GM23338 (cell line): ENCODE data around the gene LGALS3. TPM values are rescaled to one million over a fixed set of nuclear protein-coding genes. Genes with fewer than 3 reads are reported as not detected.

Source experiments
- ATAC-seq: fragments of 200-7000 bp; cut with Tn5 transposase; 3 replicates; pipeline ENCODE4 v1.9.1; 2020
- DNase-seq: peaks from one replicate; pipeline ENCODE4 v3.0.0-alpha.2; 2015; ENCODE audit warnings: low spot score
- H2AFZ ChIP-seq: fragments of 200-600 bp; sonication (generic); 2 replicates; pipeline ENCODE4 v1.8.0; 2016; ENCODE audit warnings: antibody characterized with exemption, mild to moderate bottlenecking, moderate library complexity
- H3F3A ChIP-seq: fragments of 200-600 bp; sonication (generic); replicated peaks from 2 replicates; pipeline ENCODE4 v1.8.0; 2017; ENCODE audit warnings: antibody characterized with exemption, mixed run types, low read depth
- H3K27ac ChIP-seq: fragments of 200-600 bp; sonication (generic); 2 replicates; pipeline ENCODE4 v1.6.1; 2016; ENCODE audit warnings: low read depth
- H3K27me3 ChIP-seq: fragments of 200-600 bp; sonication (generic); 2 replicates; pipeline ENCODE4 v1.8.0; 2016; ENCODE audit warnings: mild to moderate bottlenecking, mixed run types, moderate library complexity; ENCODE audit not compliant: insufficient read depth
- H3K36me3 ChIP-seq: fragments of 200-600 bp; sonication (generic); 2 replicates; pipeline ENCODE4 v1.8.0; 2016; ENCODE audit warnings: mild to moderate bottlenecking; ENCODE audit not compliant: insufficient read depth
- H3K4me1 ChIP-seq: fragments of 200-600 bp; sonication (generic); 2 replicates; pipeline ENCODE4 v1.8.0; 2016; ENCODE audit warnings: mild to moderate bottlenecking, moderate library complexity; ENCODE audit not compliant: insufficient read depth
- H3K4me2 ChIP-seq: fragments of 200-600 bp; sonication (generic); 2 replicates; pipeline ENCODE4 v1.7.1; 2017; ENCODE audit warnings: mixed run types
- H3K4me3 ChIP-seq: fragments of 200-600 bp; sonication (generic); 2 replicates; pipeline ENCODE4 v1.6.1; 2016; ENCODE audit warnings: mixed run types
- H3K79me2 ChIP-seq: fragments of 200-600 bp; sonication (generic); replicated peaks from 2 replicates; pipeline ENCODE4 v1.8.0; 2017; ENCODE audit warnings: mild to moderate bottlenecking; ENCODE audit not compliant: insufficient read depth
- H3K9me2 ChIP-seq: fragments of 200-600 bp; sonication (generic); 2 replicates; pipeline ENCODE4 v1.8.0; 2017; ENCODE audit not compliant: insufficient read depth
- H4K20me1 ChIP-seq: fragments of 200-600 bp; sonication (generic); replicated peaks from 2 replicates; pipeline ENCODE4 v1.8.0; 2017; ENCODE audit warnings: mild to moderate bottlenecking; ENCODE audit not compliant: insufficient read depth
- H3K27ac Mint-ChIP-seq: 2 replicates; pipeline ENCODE4 v1.8.0; 2020; ENCODE audit warnings: inconsistent platforms, mild to moderate bottlenecking, moderate library complexity, mixed read lengths
- H3K27me3 Mint-ChIP-seq: 3 replicates; pipeline ENCODE4 v1.8.0; 2022; ENCODE audit warnings: low read depth, mild to moderate bottlenecking, moderate library complexity, mixed read lengths, inconsistent platforms; ENCODE audit not compliant: insufficient read depth, poor library complexity
- H3K36me3 Mint-ChIP-seq: 3 replicates; pipeline ENCODE4 v1.8.0; 2021; ENCODE audit warnings: low read depth, mild to moderate bottlenecking, inconsistent platforms, moderate library complexity, mixed read lengths
- H3K4me1 Mint-ChIP-seq: 3 replicates; pipeline ENCODE4 v1.8.0; 2020; ENCODE audit warnings: mild to moderate bottlenecking, inconsistent platforms, mixed read lengths
- H3K4me3 Mint-ChIP-seq: 3 replicates; pipeline ENCODE4 v1.8.0; 2021; ENCODE audit warnings: moderate library complexity, mild to moderate bottlenecking, inconsistent platforms, mixed read lengths
- H3K9me3 Mint-ChIP-seq: 3 replicates; pipeline ENCODE4 v1.8.0; 2020; ENCODE audit warnings: moderate library complexity, mild to moderate bottlenecking, inconsistent platforms, mixed read lengths
- CREB1 ChIP-seq: fragments of 250-450 bp; sonication (Bioruptor Pico); IDR thresholded peaks from 2 replicates; pipeline ENCODE4 v1.5.0; 2020; ENCODE audit warnings: low read depth, mild to moderate bottlenecking, moderate library complexity
- CTCF ChIP-seq, 2 experiments: fragments of 200-600 bp in 1 of 2; sonication (generic) in 1 of 2; conservative IDR thresholded peaks; 2 replicates each; pipeline versions ENCODE4 v1.5.1 to v1.6.1; 2016 to 2017; ENCODE audit warnings: antibody characterized with exemption in 2 of 2, low read depth in 2 of 2, mild to moderate bottlenecking in 2 of 2, moderate library complexity in 1 of 2
- EZH2 ChIP-seq: fragments of 200-600 bp; sonication (generic); IDR thresholded peaks from one replicate; pipeline ENCODE4 v1.8.0; 2017; ENCODE audit warnings: antibody characterized with exemption, mild to moderate bottlenecking, low read depth; ENCODE audit not compliant: unreplicated experiment
- JUNB ChIP-seq: IDR thresholded peaks from one replicate; pipeline ENCODE4 v1.6.1; 2016; ENCODE audit warnings: antibody characterized with exemption; ENCODE audit not compliant: unreplicated experiment
- STAT1 ChIP-seq: IDR thresholded peaks from one replicate; pipeline ENCODE4 v1.6.1; 2016; ENCODE audit warnings: antibody characterized with exemption; ENCODE audit not compliant: unreplicated experiment
- ZNF331 ChIP-seq: fragments of 250-450 bp; sonication (Bioruptor Pico); IDR thresholded peaks from 2 replicates; pipeline ENCODE4 v1.5.0; 2020; ENCODE audit warnings: low read depth, mild to moderate bottlenecking, moderate library complexity
- polyA plus RNA-seq: library from polyadenylated mRNA; unstranded; fragments of >200 nt; fragmentation: Nextera tagmentation; extraction: Ambion mirVana; gene quantifications from 2 replicates; pipeline ENCODE4 v1.2.1, GENCODE V29; 2016
- total RNA-seq: library from RNA; depleted of rRNA; stranded (reverse); fragments of >200 nt; shearing (Covaris generic); gene quantifications from 2 replicates; pipeline ENCODE4 v1.2.3, GENCODE V29; 2014
- TF ChIP-seq, protein P1 (sequence below): fragments of 250-450 bp; sonication (Bioruptor Pico); IDR thresholded peaks from 2 replicates; pipeline ENCODE4 v1.5.0; 2020; ENCODE audit warnings: mild to moderate bottlenecking, moderate library complexity

Gene LGALS3
- total and polyA plus RNA-seq, 2 experiments from 2014 or later: 7.2 to 10.9 TPM

DNA sequence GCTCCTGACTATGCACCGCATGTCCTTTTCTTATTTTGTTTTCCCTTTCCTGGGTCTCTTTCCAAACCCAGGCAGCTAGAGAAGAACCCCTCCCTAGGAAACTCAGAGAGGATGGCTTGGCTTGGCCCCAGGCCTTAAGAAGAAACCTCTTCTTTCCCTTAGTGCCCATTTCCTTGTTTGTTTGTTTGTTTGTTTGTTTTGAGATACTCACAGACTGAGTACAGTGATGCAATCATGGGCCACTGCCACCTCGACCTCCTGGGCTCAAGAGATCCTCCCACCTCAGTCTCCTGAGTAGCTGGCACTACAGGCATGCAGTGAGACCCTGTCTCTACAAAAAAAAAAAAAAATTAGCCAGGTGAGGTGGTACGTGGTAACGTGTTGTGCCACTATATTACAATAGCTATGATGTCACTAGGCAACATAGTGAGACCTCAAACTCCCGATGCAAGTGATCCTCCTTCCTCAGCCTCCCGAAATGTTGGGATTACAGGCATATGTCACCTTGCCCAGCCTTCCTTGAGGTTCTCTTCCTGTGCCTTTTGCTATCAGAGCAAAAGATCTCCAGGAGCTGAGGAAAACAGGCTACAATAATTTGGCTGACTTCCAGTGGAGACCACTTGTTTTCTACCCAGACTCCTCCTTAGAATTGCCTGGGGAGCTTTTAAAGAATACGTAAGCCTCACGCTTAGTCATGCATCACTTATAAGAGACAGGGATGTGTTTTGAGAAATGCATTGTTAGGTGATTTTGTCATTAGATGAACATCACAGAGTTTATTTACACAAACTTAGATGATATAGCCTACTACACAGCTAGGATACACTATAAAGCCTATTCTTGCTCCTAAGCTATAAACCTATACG lies 34.5 kb upstream of the LGALS3 start:
- no peaks in the 10 kb centered on the region for H3K27me3 Mint-ChIP-seq
- Histone ChIP-seq H3K27ac (no peak overlapping the region), H3K36me3 (no peaks in the 10 kb centered on the region), H3K4me2 (no peak overlapping the region), H4K20me1 (no peaks in the 10 kb centered on the region), H3K79me2 (no peaks in the 10 kb centered on the region), H3F3A (no peaks in the 10 kb centered on the region), H2AFZ (peak overlapping the region; percentile 38; the same call in 1 of the 2 replicates), H3K9me2 (no peaks in the 10 kb centered on the region), H3K4me1 (no peaks in the 10 kb centered on the region), H3K4me3 (no peak overlapping the region), H3K27me3 (no peaks in the 10 kb centered on the region)
- H3K27ac Mint-ChIP-seq: no peak overlapping the region
- H3K4me1 Mint-ChIP-seq: peaks cover 4% of the 10 kb centered on the region; the same call in 2 of the 3 replicates
- ATAC-seq: no peak
- no peak overlapping the region for H3K4me3 Mint-ChIP-seq
- DNase-seq: no peak
- H3K36me3 Mint-ChIP-seq: no peaks in the 10 kb centered on the region
- no peaks in the 10 kb centered on the region for H3K9me3 Mint-ChIP-seq
- no peak for TF ChIP-seq EZH2
- TF ChIP-seq CTCF (conservative IDR thresholded peaks at IDR 0.05; ENCODE audit: low read depth in 2 of 2): no peak
- TF ChIP-seq ZNF331 (CRISPR knock-in tag): no peak

DNA sequence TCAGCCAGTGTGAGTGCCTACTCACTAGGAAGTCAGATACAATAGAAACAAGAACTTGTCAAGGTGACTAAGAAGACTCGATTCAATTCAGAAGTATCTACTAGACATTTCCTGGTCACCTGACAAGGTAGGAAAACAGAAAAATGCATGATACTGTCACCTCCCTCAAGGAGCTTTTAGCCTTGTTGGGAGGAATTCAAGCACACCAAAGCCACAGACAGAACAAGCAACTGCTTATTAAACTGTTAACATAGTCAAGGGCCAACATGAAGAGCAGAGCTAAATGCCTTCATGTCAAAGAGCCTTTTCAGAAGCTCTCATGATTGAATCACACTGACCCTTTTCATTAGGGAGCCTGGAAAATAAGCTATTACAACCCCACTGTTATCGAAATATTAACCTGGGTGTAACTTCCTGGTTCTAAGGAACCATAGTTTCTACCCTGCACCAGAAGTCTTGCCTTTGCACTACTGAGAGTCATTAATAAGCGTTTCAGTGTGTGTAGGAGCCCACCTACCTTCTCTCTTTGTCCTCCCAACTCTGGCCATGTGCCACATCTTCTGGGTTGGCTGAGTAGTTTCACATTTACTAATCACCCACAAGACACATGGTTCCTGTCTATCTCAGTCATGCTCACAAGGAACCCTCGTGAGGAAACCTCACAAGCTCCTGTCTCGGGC lies 31.0 kb upstream of the LGALS3 start:
- Histone ChIP-seq H3K36me3 (no peaks in the 10 kb centered on the region), H3K4me2 (no peak overlapping the region), H3K79me2 (no peaks in the 10 kb centered on the region), H3K9me2 (no peaks in the 10 kb centered on the region), H3K4me3 (no peak overlapping the region), H3F3A (no peaks in the 10 kb centered on the region), H4K20me1 (no peaks in the 10 kb centered on the region), H3K4me1 (peaks cover 7% of the 10 kb centered on the region; the same call in 1 of the 2 replicates), H3K27ac (no peak overlapping the region), H2AFZ (0 out of 2 replicates have a peak overlapping the region, but pooled peaks have one; percentile 8), H3K27me3 (no peaks in the 10 kb centered on the region)
- no peak for ATAC-seq
- Mint-ChIP-seq H3K27me3 (no peaks in the 10 kb centered on the region), H3K9me3 (no peaks in the 10 kb centered on the region), H3K36me3 (no peaks in the 10 kb centered on the region), H3K4me3 (no peak overlapping the region), H3K27ac (no peak overlapping the region), H3K4me1 (peaks cover 18% of the 10 kb centered on the region)
- no peak for DNase-seq
- TF ChIP-seq STAT1 (no peak), CREB1 (CRISPR knock-in tag) (no peak), ZNF331 (CRISPR knock-in tag) (no peak), JUNB (no peak)
- TF ChIP-seq, protein P1, sequence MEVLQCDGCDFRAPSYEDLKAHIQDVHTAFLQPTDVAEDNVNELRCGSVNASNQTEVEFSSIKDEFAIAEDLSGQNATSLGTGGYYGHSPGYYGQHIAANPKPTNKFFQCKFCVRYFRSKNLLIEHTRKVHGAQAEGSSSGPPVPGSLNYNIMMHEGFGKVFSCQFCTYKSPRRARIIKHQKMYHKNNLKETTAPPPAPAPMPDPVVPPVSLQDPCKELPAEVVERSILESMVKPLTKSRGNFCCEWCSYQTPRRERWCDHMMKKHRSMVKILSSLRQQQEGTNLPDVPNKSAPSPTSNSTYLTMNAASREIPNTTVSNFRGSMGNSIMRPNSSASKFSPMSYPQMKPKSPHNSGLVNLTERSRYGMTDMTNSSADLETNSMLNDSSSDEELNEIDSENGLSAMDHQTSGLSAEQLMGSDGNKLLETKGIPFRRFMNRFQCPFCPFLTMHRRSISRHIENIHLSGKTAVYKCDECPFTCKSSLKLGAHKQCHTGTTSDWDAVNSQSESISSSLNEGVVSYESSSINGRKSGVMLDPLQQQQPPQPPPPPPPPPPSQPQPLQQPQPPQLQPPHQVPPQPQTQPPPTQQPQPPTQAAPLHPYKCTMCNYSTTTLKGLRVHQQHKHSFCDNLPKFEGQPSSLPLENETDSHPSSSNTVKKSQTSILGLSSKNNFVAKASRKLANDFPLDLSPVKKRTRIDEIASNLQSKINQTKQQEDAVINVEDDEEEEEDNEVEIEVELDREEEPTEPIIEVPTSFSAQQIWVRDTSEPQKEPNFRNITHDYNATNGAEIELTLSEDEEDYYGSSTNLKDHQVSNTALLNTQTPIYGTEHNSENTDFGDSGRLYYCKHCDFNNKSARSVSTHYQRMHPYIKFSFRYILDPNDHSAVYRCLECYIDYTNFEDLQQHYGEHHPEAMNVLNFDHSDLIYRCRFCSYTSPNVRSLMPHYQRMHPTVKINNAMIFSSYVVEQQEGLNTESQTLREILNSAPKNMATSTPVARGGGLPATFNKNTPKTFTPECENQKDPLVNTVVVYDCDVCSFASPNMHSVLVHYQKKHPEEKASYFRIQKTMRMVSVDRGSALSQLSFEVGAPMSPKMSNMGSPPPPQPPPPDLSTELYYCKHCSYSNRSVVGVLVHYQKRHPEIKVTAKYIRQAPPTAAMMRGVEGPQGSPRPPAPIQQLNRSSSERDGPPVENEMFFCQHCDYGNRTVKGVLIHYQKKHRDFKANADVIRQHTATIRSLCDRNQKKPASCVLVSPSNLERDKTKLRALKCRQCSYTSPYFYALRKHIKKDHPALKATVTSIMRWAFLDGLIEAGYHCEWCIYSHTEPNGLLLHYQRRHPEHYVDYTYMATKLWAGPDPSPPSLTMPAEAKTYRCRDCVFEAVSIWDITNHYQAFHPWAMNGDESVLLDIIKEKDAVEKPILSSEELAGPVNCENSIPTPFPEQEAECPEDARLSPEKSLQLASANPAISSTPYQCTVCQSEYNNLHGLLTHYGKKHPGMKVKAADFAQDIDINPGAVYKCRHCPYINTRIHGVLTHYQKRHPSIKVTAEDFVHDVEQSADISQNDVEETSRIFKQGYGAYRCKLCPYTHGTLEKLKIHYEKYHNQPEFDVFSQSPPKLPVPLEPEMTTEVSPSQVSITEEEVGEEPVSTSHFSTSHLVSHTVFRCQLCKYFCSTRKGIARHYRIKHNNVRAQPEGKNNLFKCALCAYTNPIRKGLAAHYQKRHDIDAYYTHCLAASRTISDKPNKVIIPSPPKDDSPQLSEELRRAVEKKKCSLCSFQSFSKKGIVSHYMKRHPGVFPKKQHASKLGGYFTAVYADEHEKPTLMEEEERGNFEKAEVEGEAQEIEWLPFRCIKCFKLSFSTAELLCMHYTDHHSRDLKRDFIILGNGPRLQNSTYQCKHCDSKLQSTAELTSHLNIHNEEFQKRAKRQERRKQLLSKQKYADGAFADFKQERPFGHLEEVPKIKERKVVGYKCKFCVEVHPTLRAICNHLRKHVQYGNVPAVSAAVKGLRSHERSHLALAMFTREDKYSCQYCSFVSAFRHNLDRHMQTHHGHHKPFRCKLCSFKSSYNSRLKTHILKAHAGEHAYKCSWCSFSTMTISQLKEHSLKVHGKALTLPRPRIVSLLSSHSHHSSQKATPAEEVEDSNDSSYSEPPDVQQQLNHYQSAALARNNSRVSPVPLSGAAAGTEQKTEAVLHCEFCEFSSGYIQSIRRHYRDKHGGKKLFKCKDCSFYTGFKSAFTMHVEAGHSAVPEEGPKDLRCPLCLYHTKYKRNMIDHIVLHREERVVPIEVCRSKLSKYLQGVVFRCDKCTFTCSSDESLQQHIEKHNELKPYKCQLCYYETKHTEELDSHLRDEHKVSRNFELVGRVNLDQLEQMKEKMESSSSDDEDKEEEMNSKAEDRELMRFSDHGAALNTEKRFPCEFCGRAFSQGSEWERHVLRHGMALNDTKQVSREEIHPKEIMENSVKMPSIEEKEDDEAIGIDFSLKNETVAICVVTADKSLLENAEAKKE (CRISPR knock-in tag): no peak
